HG03066 (cell line): ENCODE results near the gene SCRN2.

Experiments used
- ATAC-seq: cut with Tn5 transposase; IDR thresholded peaks from one replicate; pipeline ENCODE4 v1.9.1; 2021; ENCODE audit warnings: low read depth; ENCODE audit not compliant: unreplicated experiment

SCRN2 gene

DNA sequence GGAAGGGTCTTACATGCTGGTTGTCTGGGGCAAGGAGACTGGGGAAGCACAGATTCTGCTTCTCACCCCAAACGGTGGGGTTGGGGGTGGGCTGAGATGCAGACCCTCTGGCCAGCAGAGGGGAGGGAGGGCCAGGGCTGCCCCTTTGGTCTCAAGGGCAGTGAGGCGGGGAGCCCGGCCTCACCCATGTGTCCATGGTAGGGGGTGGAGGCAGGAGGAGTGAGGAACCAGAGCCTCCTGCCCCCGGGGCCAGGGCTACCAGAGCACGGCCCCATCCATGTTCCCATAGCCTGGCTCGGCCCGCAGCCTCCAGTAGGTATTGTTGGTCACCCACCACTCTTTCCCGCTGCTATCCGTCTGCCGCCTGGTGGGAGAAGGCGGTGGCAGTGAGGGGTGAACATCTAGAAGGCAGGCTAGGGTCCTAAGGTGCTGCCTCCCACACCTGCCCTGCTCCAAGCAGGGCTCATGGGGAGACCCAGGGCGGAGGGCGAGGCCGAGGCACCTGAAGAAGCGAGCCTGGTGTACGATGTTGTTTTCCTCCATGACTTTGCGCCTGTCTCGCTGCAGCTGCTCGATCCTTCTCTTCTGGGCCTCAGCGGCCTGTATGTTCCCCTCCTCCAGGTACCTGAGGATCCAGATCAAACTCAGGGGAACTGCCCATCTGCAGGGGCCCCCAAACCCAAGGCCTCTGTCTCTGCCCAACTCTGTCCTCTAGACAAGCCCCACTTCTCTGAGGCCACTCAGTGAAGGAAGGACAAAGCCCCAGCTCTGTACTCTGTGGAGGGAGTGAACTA lies 32.8 kb downstream of the SCRN2 start:
- ATAC-seq: no peak

DNA sequence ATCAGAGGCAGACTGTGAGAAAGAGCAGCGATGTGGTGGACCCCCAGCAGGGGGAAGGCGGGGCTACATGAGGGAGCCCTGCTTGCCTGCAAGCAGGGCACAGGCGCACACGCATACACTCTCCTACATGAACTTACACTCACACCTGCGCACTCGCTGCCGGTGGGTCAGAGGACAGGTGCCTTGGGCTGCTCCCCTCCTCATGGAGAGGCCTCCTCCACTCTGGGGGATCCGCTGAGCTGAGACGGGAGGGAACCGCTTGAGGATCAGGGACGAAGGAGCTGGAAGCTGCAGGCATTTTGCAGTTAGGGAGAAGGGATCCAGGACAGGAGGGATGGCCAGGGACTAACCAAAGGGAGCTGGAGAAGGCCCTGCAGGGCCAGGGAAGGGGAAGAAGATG lies 33.7 kb downstream of the SCRN2 start:
- ATAC-seq: no peak

DNA sequence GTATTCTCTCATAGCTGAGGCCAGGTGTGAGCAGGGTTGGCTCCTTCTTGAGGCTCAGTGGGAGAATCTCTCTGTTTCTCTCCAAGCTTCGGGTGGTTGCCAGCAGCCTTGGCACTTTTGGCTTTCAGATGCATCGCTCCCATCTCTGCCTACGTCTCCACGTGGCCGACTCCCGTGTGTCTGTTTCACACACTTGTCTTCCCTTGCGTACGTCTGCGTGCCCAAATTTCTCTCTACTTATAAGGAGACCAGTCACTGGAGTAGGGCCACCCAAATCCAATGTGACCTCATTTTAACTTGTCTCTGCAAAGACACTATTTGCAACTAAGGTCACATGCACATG lies 34.2 kb downstream of the SCRN2 start:
- no peak for ATAC-seq

DNA sequence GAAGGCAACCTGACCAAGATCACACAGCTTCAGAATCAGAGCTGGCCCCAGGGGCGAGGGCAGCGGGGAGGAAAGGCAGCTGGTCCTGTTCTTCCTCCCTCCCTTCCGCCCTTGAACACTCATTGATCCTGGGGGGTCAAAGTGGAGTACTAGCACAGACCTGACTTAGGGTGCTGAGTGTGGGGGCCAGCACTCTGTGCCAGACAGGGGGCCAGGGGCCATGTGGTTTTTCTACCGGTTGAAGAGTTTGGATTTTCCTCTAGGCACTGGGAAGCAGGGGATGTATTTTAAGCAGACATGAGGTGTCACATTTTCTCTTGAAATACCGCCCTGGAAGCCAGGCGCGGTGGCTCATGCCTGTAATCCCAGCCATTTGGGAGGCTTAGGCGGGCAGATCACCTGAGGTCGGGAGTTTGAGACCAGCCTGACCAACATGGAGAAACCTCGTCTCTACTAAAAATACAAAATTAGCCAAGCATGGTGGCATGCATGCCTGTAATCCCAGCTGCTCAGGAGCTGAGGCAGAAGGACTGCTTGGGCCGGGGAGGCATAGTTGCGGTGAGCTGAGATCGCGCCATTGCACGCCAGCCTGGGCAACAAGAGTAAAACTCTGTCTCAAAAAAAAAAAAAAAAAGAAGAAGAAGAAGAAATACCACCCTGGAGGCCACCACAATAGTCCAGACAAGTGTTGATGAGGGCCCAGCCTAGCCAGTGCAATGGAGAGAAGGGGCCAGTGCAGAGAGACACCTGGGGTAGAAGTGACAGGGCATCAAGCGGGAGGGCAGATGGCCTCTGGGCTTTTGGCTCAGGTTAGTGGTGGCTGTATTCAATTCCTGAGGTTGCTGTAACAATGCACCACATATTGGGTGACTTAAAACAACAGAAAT lies 34.8 kb downstream of the SCRN2 start:
- no peak for ATAC-seq

DNA sequence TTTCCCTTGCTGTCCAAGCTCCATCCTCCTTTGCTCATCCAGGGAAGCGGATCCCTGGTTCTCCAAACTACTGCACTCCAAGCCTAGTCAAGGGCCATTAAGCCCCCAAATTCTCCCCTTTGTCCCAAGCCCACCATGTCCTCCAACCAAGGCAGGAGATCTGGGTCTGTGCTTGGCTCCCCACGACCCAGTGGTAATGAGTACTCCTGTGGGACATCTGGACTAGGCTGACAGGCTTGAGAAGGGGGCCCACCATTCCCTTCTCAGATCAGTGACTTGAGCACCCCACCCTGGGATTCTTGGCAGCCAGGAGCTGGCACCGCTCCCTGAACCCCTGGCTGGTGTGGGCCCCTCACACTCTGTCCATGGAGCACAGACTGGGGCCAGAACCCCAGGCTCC lies 36.6 kb downstream of the SCRN2 start:
- no peak for ATAC-seq

DNA sequence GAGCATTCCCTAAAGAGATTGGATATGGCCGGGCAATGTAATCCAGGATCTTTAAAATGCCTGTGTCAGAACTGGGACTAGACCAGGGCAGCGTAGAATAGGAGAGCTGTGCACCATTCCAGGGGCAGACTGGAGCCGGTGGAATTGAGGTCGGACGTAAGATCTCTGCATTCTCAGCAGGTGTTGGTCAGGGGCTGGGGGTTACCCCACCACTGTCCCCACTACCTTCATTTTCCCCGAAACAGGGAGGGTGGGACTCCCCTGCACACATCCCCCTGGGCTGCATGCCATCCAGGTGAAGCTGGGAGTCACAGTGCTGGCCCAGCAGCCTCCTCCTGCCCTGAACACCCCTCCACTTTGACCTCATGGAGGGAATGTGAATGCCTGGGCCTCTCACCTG lies 37.3 kb downstream of the SCRN2 start:
- ATAC-seq: no peak

DNA sequence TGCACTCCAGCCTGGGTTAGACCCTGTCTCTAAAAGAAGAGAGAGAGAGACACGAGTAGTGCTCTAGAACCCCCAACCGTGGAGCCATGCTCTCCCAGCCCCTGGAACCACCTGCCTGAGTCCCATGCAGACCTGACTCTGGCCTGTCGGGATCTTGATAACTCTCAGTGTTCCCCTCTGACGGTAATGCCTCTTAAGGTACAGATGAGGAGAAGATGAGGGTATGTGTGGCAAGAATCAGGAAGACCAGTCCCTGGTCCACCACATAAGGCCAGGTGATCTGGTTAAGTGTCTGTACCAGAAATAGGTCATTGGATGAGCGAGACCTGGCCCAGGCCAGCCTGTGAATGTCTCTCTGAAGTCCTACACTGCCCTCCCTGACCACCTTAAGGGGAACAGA lies 37.9 kb downstream of the SCRN2 start:
- ATAC-seq: no peak

DNA sequence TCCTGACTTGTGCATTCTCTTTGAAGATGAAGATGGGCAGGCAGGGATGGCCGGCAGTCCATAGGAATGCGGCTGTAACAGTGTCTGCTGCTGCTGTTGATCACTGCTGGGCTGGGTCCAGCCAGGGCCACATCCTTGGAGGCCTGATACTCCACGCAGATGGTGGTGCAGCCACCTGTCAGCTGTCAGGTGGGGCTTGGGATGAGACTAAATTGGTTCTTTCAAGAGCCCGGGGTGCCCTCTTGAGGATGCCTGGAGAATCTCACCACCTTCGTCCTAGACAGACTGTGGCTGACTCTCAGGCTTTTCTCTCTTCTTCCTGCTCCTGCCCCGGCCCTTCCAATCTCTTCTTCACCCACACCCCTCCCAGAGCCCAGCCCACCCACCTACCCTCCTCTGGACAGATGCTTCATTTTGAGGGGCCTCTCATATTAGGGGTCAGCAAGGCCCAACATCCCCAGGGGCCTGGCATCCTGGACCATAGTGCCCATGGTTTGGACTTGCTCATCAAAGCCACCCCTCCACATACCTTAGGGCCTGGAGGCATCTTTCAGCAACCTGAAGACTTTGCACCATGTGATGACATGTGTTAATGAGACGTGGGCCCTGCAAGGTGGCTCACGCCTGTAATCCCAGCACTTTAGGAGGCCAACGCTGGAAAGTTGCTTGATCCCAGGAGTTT lies 38.6 kb downstream of the SCRN2 start:
- no peak for ATAC-seq

DNA sequence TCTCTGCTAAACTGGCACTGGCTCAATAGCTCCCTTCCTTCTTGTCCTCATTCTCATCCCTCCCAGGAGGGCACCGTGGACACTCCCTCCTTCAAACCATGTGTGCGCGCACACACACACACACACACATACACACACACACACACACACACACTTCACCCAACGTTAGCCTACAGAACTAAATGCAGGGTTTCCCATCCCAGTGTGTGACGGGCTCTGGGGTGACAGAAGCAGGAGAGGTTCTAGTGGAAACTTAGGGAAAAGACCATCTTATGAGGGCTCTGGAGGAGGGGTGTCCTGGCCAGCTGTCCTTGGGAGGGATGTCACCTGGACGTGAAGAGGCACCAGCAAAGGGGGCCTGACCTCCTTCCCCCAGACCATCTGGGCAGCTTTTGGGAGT lies 39.2 kb downstream of the SCRN2 start:
- no peak for ATAC-seq

DNA sequence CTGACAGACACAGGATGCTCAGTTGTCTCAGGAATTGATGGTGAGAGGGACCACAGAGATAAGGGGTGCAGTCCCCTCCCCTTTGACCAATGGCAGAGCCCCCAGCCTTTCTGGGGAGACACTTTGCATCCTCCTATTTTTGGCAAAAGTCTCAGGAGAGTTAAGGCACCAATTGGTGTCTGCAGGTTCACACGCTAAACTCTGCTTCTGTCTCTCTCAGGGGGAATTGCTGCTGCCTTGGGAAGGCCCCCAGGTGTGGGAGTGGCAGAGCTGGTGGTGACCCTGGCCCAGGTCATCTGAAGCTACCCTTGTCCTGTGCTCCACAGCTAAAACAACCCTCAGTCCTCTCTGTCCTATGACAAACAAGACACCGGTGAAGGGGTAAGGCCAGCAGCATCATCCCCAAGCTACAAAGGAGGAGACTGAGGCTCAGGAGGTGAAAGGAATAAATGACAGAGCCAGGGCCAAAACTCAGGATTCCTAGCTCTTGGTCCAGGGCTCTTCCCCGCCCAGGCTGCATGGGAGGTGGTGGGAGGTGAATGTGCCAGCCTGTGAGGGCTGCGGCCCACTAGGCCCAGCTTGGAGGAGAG lies 39.8 kb downstream of the SCRN2 start:
- no peak for ATAC-seq

DNA sequence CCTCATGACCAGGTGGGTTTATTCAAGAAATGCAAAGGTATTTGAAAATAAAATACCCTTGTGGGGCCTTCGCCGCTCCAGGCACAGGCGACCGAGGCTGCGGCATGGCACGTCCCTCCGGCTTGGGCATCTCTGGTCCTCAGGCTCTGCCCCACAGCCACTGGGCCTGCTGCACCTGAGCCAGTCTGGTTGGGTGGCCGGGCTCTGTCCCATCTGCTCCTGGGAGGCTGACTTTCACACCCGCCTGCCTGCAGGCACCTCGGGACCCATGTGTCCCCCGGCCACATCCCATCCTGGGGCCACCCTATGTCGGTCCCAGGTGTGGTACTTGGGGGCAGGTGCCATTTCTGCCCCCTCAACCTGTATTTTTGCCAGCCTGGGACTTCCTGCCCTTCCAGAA lies 40.4 kb downstream of the SCRN2 start:
- no peak for ATAC-seq

DNA sequence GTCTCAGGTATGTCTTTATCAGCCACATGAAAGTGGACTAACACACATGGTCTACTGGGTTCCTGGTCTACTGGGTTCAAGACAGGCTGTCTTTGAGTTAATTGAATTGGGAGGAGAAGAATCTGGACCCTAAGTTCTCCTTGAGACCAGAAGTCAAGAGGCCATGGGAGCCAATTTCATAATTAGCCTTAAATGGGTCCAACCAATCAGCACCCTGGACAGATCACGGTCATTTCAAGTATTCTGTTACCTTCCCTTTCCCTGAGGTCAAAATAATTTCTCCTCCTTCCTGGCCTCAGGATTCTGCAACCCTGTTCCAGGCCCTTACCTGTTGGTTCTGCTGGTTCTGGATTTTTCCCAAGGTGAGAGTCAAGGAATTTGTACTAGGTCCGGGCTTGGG lies 43.3 kb downstream of the SCRN2 start:
- ATAC-seq: no peak

DNA sequence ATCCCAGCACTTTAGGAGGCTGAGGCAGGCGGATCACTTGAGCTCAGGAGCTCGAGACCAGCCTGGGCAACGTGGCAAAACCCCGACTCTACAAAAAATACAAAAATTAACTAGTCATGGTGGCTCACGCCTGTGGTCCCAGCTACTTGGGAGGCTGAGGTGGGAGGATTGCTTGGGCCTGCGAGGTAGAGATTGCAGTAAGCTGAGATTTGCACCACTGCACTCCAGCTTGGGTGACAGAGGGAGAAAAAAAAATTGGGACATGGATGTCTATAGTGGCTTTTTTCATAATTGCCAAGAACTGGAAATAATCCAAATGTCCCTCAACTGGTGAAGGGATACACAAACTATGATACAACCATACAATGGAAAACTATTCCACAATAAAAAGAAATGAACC lies 48.1 kb downstream of the SCRN2 start:
- ATAC-seq: no peak

DNA sequence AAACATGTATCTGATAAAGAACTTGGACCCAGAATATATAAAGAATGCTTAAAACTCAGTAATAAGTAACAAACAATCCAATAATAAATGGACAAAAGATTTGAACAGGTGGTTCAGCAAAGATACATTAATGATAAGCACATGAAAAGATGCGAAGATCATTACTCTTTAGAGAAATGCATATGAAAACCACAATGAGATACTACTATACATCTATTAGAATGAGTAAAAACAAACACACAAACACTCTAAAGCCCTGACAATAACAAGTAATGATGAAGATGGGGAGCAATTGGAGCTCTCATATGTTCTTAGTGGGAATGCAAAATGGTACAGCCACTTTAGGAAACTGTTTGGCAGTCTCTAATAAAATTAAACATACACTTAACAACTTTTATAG lies 48.6 kb downstream of the SCRN2 start:
- ATAC-seq: no peak

DNA sequence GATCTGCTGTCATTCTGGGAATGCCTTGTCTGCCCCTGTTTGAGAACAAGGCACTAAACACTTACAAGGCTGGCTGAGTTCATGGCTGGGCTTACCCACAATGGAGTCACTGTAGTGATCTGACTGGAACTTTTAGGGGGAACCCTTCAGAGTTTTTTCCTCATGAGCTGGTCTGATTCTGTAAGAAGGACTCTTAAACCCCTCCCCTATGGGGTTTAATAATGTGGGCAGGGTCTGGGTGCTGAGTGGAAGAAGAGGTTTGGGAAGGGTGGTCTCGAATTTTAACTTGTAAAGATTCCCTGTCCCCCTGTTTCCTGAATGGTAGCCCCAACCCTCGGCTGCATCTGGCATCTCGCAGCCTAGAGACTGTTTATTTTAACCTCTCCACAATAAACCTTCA lies 50.0 kb downstream of the SCRN2 start:
- ATAC-seq: no peak

DNA sequence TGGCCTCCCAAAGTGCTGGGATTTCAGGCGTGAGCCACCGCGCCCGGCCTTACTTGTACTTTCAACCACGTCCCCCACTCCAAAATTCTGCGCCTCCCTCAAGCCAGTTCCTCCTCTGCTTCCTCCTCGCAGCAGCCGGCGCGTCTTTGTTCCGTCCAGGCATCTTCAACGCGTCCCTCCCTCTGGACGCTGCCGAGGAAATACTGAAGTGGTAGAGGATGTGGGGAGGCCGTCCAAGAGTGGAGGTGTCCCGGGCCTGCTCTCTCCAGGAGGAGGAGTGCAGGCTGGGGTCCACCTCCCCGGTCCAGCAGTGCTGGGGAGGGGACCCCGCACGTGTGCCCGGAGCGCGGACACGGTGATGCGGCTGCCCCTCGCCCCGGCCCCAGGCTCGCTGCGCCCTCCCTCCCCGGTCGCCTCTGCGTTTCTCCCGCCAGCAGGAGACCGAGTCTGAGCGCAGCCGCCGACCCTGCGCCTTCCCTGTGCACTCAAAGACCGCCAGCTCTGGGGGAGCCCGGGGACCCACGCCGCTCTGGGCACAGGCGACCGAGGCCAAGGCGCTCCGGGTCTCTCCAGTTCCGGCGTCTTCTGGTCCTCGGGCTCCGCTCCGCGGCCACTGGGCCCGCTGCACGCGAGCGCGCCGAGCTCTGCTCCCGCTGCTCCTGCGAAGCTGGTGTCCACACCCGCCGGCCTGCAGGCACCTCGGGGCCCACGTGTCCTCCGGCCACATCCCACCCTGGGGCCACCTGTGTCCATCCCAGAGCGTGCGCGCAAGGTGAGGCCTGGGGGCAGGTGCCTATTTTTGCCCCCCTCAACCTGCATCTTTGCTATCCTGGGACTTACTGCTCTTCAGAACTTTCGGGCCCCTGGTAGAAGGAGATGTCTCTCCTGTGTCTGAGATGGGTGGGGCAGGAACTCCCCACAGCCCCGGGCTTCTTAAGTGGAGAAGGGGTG lies 51.2 kb downstream of the SCRN2 start:
- no peak for ATAC-seq
